ENCODE measurements around the gene KRTAP5-11. TPM values are rescaled to one million over a fixed set of nuclear protein-coding genes. Genes with fewer than 3 reads are reported as not detected.
"Not testable (repeated sequence)": the region's sequence is repeated elsewhere in the genome, so short reads cannot be mapped to it uniquely, and the experiment has no call there.

The KRTAP5-11 gene
- total and polyA plus RNA-seq, 2 donors (not counting 1 experiment from before 2014, with no cell fraction given), result not detected

DNA sequence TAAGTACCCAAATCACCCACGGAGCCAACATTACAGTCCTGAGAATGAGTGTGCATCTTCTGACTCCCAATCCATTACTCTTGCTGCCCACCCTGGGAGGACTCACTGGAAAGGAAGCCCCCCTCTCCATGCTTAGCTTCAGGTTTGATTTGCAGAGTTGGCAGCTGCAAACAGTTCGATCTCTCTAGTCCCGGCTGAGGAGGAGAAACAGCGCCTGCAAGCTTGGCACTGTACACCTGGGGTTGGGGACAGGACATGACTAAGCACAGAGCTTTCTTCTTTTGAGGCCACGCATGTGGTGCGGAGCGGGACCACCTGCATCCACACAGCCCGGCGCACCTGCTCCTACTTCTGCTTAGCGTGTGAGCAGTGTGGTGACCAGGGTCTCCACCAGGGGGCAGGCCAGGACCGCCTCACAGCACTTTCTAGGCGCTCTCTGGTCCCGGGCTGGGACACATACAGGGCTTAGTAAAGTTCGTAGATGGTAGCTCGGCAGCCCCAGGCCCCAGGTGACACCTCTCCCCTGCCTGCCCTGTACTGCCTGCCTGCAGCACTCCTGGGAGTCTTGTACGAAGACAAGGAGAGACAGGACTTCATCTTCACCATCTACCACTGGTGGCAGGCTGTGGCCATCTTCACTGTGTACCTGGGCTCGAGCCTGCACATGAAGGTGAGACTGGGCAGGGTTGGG, 22.3 kb upstream of the KRTAP5-11 start:
- ATAC-seq (ENCODE audit: low read depth); H3K9me3 ChIP-seq (ENCODE audit: control extremely low read depth in 1 of 3, control insufficient read depth in 2 of 3, insufficient read depth in 1 of 3, low read length in 2 of 3); intact Hi-C loops (cut with micrococcal nuclease); H3K4me1 ChIP-seq (ENCODE audit: control insufficient read depth in 2 of 2, insufficient read depth in 2 of 2, low read length in 2 of 2); DNase-seq; H3K9me3 Mint-ChIP-seq (ENCODE audit: insufficient read depth); H3K4me3 ChIP-seq (ENCODE audit: control extremely low read depth in 1 of 5, extremely low read depth in 1 of 5, insufficient read depth in 1 of 5, low read depth in 2 of 5, low read length in 4 of 5); H3K9ac ChIP-seq (ENCODE audit: low read length); H3K4me1 Mint-ChIP-seq; H4K20me1 ChIP-seq (ENCODE audit: control insufficient read depth, insufficient read depth, low read length, poor library complexity, severe bottlenecking); H3K27ac ChIP-seq (ENCODE audit: low read length in 2 of 2); H3K27ac Mint-ChIP-seq; CTCF ChIA-PET; H2AFZ ChIP-seq (ENCODE audit: insufficient read depth, low read depth, low read length, poor library complexity, severe bottlenecking); H3K79me2 ChIP-seq (ENCODE audit: control insufficient read depth, insufficient read depth, low read length); POLR2A ChIA-PET; H3K36me3 ChIP-seq (replicated peaks in 1 of 2; ENCODE audit: control extremely low read depth in 1 of 2, control insufficient read depth in 1 of 2, extremely low read depth in 1 of 2, insufficient read depth in 2 of 2, low read length in 1 of 2); H3K4me3 Mint-ChIP-seq; H3K4me2 ChIP-seq (replicated peaks; ENCODE audit: low read depth, low read length, poor library complexity, severe bottlenecking): not testable (repeated sequence)
- peaks cover 0 to 13% (median 0%) of the 10 kb centered on the region in 4 experiments for H3K27me3 ChIP-seq (replicated peaks in 1 of 4; ENCODE audit: control extremely low read depth in 1 of 4, control insufficient read depth in 3 of 4, insufficient read depth in 4 of 4, low read length in 3 of 4)
- 50% methylated on average over 2 of the region's 17 CpGs for WGBS (ENCODE audit: insufficient coverage)
- H3K27me3 Mint-ChIP-seq, result peaks cover 38% of the 10 kb centered on the region
- TF ChIP-seq, protein P1, sequence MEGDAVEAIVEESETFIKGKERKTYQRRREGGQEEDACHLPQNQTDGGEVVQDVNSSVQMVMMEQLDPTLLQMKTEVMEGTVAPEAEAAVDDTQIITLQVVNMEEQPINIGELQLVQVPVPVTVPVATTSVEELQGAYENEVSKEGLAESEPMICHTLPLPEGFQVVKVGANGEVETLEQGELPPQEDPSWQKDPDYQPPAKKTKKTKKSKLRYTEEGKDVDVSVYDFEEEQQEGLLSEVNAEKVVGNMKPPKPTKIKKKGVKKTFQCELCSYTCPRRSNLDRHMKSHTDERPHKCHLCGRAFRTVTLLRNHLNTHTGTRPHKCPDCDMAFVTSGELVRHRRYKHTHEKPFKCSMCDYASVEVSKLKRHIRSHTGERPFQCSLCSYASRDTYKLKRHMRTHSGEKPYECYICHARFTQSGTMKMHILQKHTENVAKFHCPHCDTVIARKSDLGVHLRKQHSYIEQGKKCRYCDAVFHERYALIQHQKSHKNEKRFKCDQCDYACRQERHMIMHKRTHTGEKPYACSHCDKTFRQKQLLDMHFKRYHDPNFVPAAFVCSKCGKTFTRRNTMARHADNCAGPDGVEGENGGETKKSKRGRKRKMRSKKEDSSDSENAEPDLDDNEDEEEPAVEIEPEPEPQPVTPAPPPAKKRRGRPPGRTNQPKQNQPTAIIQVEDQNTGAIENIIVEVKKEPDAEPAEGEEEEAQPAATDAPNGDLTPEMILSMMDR (IDR thresholded peaks at IDR 0.05), result peak; percentile 42

DNA sequence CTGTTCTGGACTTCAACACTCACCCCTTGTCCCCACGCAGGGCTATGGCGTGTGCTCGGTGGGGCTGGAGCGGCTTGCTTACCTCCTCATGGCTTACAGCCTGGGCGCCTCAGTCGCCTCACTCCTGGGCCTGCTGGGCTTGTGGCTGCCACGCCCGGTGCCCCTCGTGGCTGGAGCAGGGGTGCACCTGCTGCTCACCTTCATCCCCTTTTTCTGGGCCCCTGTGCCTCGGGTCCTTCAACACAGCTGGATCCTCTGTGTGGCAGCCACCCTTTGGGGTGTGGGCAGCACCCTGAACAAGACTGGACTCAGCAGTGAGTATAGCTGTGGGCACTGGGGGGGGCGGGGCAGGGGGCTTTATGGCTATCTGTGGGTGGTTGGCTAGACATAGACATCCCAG, 20.5 kb upstream of the KRTAP5-11 start:
- H4K20me1 ChIP-seq (ENCODE audit: control insufficient read depth, insufficient read depth, low read length, poor library complexity, severe bottlenecking); H2AFZ ChIP-seq (ENCODE audit: insufficient read depth, low read depth, low read length, poor library complexity, severe bottlenecking); H3K4me1 ChIP-seq (ENCODE audit: control insufficient read depth in 2 of 2, insufficient read depth in 2 of 2, low read length in 2 of 2); DNase-seq; intact Hi-C loops (cut with micrococcal nuclease); H3K9me3 ChIP-seq (ENCODE audit: control extremely low read depth in 1 of 3, control insufficient read depth in 2 of 3, insufficient read depth in 1 of 3, low read length in 2 of 3); CTCF ChIA-PET; H3K27ac Mint-ChIP-seq; H3K27ac ChIP-seq (ENCODE audit: low read length in 2 of 2); H3K4me3 ChIP-seq (ENCODE audit: control extremely low read depth in 1 of 5, extremely low read depth in 1 of 5, insufficient read depth in 1 of 5, low read depth in 2 of 5, low read length in 4 of 5); H3K79me2 ChIP-seq (ENCODE audit: control insufficient read depth, insufficient read depth, low read length); H3K9ac ChIP-seq (ENCODE audit: low read length); ATAC-seq (ENCODE audit: low read depth); H3K4me1 Mint-ChIP-seq; POLR2A ChIA-PET; H3K36me3 ChIP-seq (replicated peaks in 1 of 2; ENCODE audit: control extremely low read depth in 1 of 2, control insufficient read depth in 1 of 2, extremely low read depth in 1 of 2, insufficient read depth in 2 of 2, low read length in 1 of 2); H3K4me2 ChIP-seq (replicated peaks; ENCODE audit: low read depth, low read length, poor library complexity, severe bottlenecking); H3K4me3 Mint-ChIP-seq; H3K9me3 Mint-ChIP-seq (ENCODE audit: insufficient read depth): not testable (repeated sequence)
- WGBS (ENCODE audit: insufficient coverage), result 85% methylated on average over 10 of the region's 11 CpGs
- H3K27me3 Mint-ChIP-seq, result peaks cover 34% of the 10 kb centered on the region
- H3K27me3 ChIP-seq (replicated peaks in 1 of 4; ENCODE audit: control extremely low read depth in 1 of 4, control insufficient read depth in 3 of 4, insufficient read depth in 4 of 4, low read length in 3 of 4), result peaks cover 0 to 11% (median 0%) of the 10 kb centered on the region in 4 experiments

- ATAC-seq (ENCODE audit: low read depth); H3K4me3 ChIP-seq (ENCODE audit: control extremely low read depth in 1 of 5, extremely low read depth in 1 of 5, insufficient read depth in 1 of 5, low read depth in 2 of 5, low read length in 4 of 5); H3K27me3 Mint-ChIP-seq; H3K27me3 ChIP-seq (replicated peaks in 1 of 4; ENCODE audit: control extremely low read depth in 1 of 4, control insufficient read depth in 3 of 4, insufficient read depth in 4 of 4, low read length in 3 of 4); intact Hi-C loops (cut with micrococcal nuclease); H4K20me1 ChIP-seq (ENCODE audit: control insufficient read depth, insufficient read depth, low read length, poor library complexity, severe bottlenecking); H3K79me2 ChIP-seq (ENCODE audit: control insufficient read depth, insufficient read depth, low read length); DNase-seq; H3K9me3 ChIP-seq (ENCODE audit: control extremely low read depth in 1 of 3, control insufficient read depth in 2 of 3, insufficient read depth in 1 of 3, low read length in 2 of 3); H3K4me2 ChIP-seq (replicated peaks; ENCODE audit: low read depth, low read length, poor library complexity, severe bottlenecking); H3K27ac ChIP-seq (ENCODE audit: low read length in 2 of 2); H3K4me1 ChIP-seq (ENCODE audit: control insufficient read depth in 2 of 2, insufficient read depth in 2 of 2, low read length in 2 of 2); H3K4me3 Mint-ChIP-seq; H3K36me3 ChIP-seq (replicated peaks in 1 of 2; ENCODE audit: control extremely low read depth in 1 of 2, control insufficient read depth in 1 of 2, extremely low read depth in 1 of 2, insufficient read depth in 2 of 2, low read length in 1 of 2); POLR2A ChIA-PET; CTCF ChIA-PET; H3K27ac Mint-ChIP-seq; H2AFZ ChIP-seq (ENCODE audit: insufficient read depth, low read depth, low read length, poor library complexity, severe bottlenecking); H3K4me1 Mint-ChIP-seq; H3K9me3 Mint-ChIP-seq (ENCODE audit: insufficient read depth); H3K9ac ChIP-seq (ENCODE audit: low read length): not testable (repeated sequence)
- 82% methylated on average over 7 of the region's 8 CpGs for WGBS (ENCODE audit: insufficient coverage)
Observed at GRCh38 chr11:71589546-71589920, 6.9 kb upstream of the KRTAP5-11 start.

Measured in B cell (primary cell).